ENCODE measurements around the gene ZNF787.

The ZNF787 gene

GRCh38 chr19:56119582-56119978, 1.5 kb downstream of the ZNF787 start:
- H3K27ac ChIP-seq = peak overlapping the region; percentile 96
- TF ChIP-seq ZFX (IDR thresholded peaks at IDR 0.05) (no peak), CTCF (conservative IDR thresholded peaks at IDR 0.05) (no peak)

GRCh38 chr19:56118666-56119581, 2.2 kb downstream of the ZNF787 start:
- peak overlapping the region; percentile 96 for H3K27ac ChIP-seq
- no peak for TF ChIP-seq CTCF (conservative IDR thresholded peaks at IDR 0.05)
- no peak for TF ChIP-seq ZFX (IDR thresholded peaks at IDR 0.05)

- H3K27ac ChIP-seq = no peak overlapping the region; the same call in 1 of the 2 replicates
- TF ChIP-seq CTCF (conservative IDR thresholded peaks at IDR 0.05) = no peak
- no peak for TF ChIP-seq ZFX (IDR thresholded peaks at IDR 0.05)
Observed at GRCh38 chr19:56117889-56118288, 3.2 kb downstream of the ZNF787 start.

- no peak for TF ChIP-seq CTCF (conservative IDR thresholded peaks at IDR 0.05)
- no peak for TF ChIP-seq ZFX (IDR thresholded peaks at IDR 0.05)
- no peak overlapping the region for H3K27ac ChIP-seq
Observed at GRCh38 chr19:56117376-56117884, 3.7 kb downstream of the ZNF787 start.

- no peak for TF ChIP-seq ZFX (IDR thresholded peaks at IDR 0.05)
- no peak for TF ChIP-seq CTCF (conservative IDR thresholded peaks at IDR 0.05)
- H3K27ac ChIP-seq = no peak overlapping the region
Observed at GRCh38 chr19:56116606-56117005, 4.5 kb downstream of the ZNF787 start.

GRCh38 chr19:56115490-56115889, 5.6 kb downstream of the ZNF787 start:
- no peak overlapping the region for H3K27ac ChIP-seq
- TF ChIP-seq ZFX (IDR thresholded peaks at IDR 0.05) (no peak), CTCF (conservative IDR thresholded peaks at IDR 0.05) (no peak)

GRCh38 chr19:56114778-56115110, 6.4 kb downstream of the ZNF787 start:
- H3K27ac ChIP-seq = no peak overlapping the region

More at GRCh38 chr19:56114778-56115110, 6.4 kb downstream of the ZNF787 start:
- TF ChIP-seq ZFX (IDR thresholded peaks at IDR 0.05) = no peak
- no peak for TF ChIP-seq CTCF (conservative IDR thresholded peaks at IDR 0.05)

Measured in C4-2B (cell line).